Ishikawa (cell line): ENCODE data around the gene ENOPH1.

ENCODE experiments used
- CEBPB ChIP-seq: IDR thresholded peaks from 2 replicates; pipeline ENCODE4 v1.6.1; 2012
- CREB1 ChIP-seq: IDR thresholded peaks from 2 replicates; pipeline ENCODE4 v1.6.1; 2012; ENCODE audit warnings: low read depth
- EGR1 ChIP-seq: IDR thresholded peaks from 2 replicates; pipeline ENCODE4 v1.6.1; 2012
- EP300 ChIP-seq: IDR thresholded peaks from 2 replicates; pipeline ENCODE4 v1.6.1; 2012; ENCODE audit warnings: borderline replicate concordance
- FOXM1 ChIP-seq: IDR thresholded peaks from 2 replicates; pipeline ENCODE4 v1.6.1; 2012; ENCODE audit warnings: low read depth, borderline replicate concordance
- MAX ChIP-seq: IDR thresholded peaks from 2 replicates; pipeline ENCODE4 v1.6.1; 2012
- NFIC ChIP-seq: IDR thresholded peaks from 2 replicates; pipeline ENCODE4 v1.6.1; 2012
- RAD21 ChIP-seq: IDR thresholded peaks from 2 replicates; pipeline ENCODE4 v1.6.1; 2012; ENCODE audit warnings: low read depth
- REST ChIP-seq: IDR thresholded peaks from 2 replicates; pipeline ENCODE4 v1.6.1; 2012; ENCODE audit warnings: low read depth, mild to moderate bottlenecking
- TAF1 ChIP-seq: IDR thresholded peaks from 2 replicates; pipeline ENCODE4 v1.6.1; 2012; ENCODE audit warnings: low read depth, mild to moderate bottlenecking
- TEAD4 ChIP-seq: IDR thresholded peaks from 2 replicates; pipeline ENCODE4 v1.6.1; 2012
- USF1 ChIP-seq: IDR thresholded peaks from 2 replicates; pipeline ENCODE4 v1.6.1; 2012
- ZBTB7A ChIP-seq: IDR thresholded peaks from 2 replicates; pipeline ENCODE4 v1.6.1; 2012; ENCODE audit warnings: low read depth

- TF ChIP-seq NFIC (no peak), EP300 (no peak), TAF1 (no peak), TEAD4 (no peak), CREB1 (no peak), REST (no peak), FOXM1 (no peak), MAX (no peak), EGR1 (no peak), ZBTB7A (no peak), RAD21 (no peak), CEBPB (no peak), USF1 (no peak)
Measured at GRCh38 chr4:82431831-82432230, 1.4 kb downstream of the ENOPH1 start.
